ENCODE results near the gene DGKQ. TPM values are rescaled to one million over a fixed set of nuclear protein-coding genes. Genes with fewer than 3 reads are reported as not detected.

The DGKQ gene
- total RNA-seq, 1 donor from 2014 or later = 9.6 TPM

DNA sequence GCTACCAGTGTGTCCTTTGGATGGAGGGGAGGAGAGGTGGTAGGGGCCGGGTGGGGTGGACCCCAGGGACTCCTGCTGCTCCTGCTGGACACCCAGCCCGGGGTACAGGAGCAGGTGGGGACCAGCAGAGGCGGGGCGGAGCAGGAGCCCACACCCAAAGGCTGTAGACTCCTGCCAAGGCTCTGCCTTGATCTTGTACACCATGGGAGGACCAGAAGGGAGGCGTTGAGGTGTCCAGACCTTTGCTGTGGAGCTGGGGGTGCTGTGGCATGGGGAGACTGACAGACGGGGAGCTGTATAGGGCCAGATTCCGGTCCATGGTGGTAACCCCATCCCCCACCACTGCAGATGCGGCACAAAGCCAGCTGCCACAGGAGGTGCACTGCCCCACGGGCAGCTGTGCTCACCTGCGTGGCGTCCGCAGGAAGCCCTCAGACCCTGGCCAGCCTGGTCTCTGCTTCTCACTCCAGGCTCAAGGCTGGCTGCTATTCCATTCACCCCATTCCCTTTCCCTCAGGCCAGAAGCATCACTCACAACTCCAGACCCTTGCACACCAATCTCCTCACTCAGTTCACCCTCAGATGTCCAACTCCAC lies 24.8 kb upstream of the DGKQ start:
- ATAC-seq = no peak
- no peak for DNase-seq (ENCODE audit: low spot score)
- intact Hi-C loops (cut with DNase I) = no loop called here

GRCh38 chr4:997375-998071 lies 24.2 kb upstream of the DGKQ start:
- intact Hi-C loops (cut with DNase I) = no loop called here
- no peak for ATAC-seq
- no peak for DNase-seq (ENCODE audit: low spot score)

GRCh38 chr4:996997-997374 lies 23.6 kb upstream of the DGKQ start:
- ATAC-seq = no peak
- no peak for DNase-seq (ENCODE audit: low spot score)
- intact Hi-C loops (cut with DNase I) = no loop called here

GRCh38 chr4:996030-996996 lies 22.9 kb upstream of the DGKQ start:
- DNase-seq (ENCODE audit: low spot score) = no peak
- intact Hi-C loops (cut with DNase I) = no loop called here
- ATAC-seq = no peak

- intact Hi-C loops (cut with DNase I) = no loop called here
- DNase-seq (ENCODE audit: low spot score) (no peak), ATAC-seq (peak; percentile 7)
These were observed 22.1 kb upstream of the DGKQ start for GRCh38 chr4:995311-996026.

DNA sequence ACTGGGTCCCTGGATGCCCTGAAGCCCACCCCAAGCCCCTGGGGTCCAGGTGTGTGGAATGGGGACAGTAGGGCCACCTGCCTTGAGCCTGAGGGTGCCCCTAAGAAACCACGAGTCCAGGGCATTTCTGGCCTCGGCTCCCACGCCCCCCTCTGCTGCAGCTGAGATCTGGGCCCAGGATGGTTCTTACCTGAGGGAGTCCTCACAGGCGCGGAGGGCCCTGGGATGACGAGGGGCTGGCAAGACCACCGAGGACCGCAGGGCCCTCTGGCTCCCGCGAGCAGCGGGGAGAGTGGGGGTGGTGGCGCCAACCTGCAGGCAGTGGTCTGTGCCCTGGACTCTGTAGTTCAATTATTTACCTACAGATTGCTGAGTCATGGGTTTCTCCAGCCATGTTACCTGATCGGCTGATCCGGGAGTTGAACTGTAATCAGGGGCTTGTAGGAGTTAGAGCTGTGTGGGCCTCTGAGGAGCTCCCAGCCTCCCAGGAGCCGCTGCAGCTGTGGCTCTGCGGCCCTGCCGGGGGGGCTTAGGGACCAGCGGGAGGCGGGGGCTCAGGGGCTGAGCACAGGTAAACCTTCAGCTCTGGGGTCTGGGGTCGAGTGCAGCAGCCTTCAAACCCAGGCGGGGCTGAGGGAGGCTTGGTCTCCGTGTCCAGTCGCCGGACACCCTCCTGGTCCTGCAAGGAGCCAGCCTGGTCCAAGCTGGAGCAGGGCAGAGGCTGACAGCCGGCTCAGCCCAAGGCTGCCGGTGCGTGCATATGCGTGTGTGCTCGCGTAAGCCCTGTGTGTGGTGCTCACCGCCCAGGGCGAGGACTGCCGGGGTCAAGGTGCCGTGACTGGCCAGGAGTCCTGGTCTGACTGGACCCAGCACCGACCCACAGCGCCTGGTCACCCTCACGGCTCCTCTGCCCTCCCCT lies 20.0 kb upstream of the DGKQ start, which contains the start of gene SLC26A1:
TSS of gene SLC26A1 (minus strand) at position 294 of the 919 bp plus-strand sequence. CDS start 1,701 bp downstream, outside the sequence.
- no peak for ATAC-seq
- intact Hi-C loops (cut with DNase I) = no loop called here
- DNase-seq (ENCODE audit: low spot score) = no peak

- peak; percentile 27 for ATAC-seq
- intact Hi-C loops (cut with DNase I) = no loop called here
- no peak for DNase-seq (ENCODE audit: low spot score)
These were observed 19.1 kb upstream of the DGKQ start for GRCh38 chr4:992297-993110.

DNA sequence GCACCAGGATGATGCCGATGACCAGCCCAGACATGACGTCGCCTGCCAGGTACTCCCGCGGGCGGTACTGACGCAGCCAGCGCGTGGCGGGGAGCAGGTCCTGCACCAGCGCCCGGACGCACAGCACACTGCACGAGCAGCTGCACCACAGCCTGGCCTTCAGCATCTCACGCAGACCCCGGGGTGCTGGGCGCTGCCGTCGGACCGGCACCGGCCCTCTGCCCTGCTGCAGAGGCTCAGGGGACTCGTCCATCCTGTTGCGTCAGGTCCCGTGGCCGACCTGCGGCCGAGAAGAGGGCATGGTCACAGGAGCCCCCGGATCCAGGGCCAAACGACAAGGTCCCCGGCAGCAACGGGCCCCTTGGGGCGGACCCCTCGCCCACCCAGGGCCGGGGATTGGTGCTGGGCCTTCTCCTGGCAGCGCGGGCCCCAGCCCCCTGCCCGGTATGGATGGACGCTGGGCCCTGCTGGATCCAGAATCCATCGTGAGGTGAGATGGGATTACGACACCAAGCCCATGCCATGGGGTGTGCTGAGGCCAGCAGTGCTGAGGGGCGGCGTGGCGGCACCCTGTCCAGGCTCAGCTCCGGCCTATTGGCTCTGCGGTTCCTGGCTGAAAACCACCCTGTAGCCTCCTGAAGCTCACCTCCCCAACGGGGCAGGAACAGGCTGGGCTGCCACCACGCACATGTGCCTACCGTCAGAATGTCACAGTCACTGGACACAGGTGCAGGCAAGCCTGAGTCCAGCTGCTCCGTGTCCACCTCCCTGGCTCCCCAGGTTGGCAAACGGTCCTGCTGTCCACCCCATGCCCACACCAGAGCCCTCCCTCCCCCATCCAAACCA lies 18.3 kb upstream of the DGKQ start:
- ATAC-seq = no peak
- intact Hi-C loops (cut with DNase I) = no loop called here
- no peak for DNase-seq (ENCODE audit: low spot score)

- no peak for DNase-seq (ENCODE audit: low spot score)
- intact Hi-C loops (cut with DNase I) = no loop called here
- ATAC-seq = no peak
These were observed 17.5 kb upstream of the DGKQ start for GRCh38 chr4:990746-991367.

DNA sequence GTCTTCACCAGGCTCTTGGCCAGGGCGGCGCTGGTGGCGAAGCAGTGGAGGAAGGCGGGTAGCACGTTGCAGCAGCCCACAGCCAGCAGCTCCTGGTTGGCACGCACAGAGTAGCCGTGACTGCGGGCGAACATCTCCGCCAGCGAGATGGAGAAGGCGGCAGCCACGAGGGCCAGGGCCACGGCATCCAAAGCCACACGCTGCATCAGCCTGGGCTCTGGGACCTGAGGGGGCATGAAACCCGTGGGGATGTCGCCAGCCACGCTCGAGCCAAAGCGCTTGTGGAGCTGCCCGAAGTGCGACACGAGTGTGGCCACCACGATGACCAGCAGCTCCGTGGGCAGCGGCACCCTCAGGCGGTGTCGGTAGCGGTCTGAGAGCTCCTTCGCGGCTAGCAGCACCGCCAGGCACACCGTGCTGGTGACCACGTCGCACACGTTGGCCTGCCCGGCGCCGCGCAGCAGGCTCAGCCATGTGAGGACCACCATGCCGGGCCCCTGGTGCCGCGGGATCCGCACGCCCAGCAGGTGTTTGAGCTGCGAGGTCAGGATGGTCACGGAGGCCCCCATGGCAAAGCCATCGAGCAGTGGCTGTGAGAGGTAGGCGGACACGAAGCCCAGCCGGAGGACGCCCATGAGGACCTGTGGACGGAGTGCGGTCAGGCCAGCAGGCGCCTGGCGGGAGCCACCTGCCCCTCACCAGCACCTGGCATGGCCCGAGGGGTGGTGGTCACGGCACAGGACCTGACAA lies 16.5 kb upstream of the DGKQ start:
- DNase-seq (ENCODE audit: low spot score) (no peak), ATAC-seq (no peak)
- intact Hi-C loops (cut with DNase I) = no loop called here

GRCh38 chr4:988726-989721 lies 15.7 kb upstream of the DGKQ start:
- ATAC-seq (no peak), DNase-seq (ENCODE audit: low spot score) (no peak)
- intact Hi-C loops (cut with DNase I) = no loop called here

- intact Hi-C loops (cut with DNase I) = no loop called here
- DNase-seq (ENCODE audit: low spot score) = no peak
- no peak for ATAC-seq
These were observed 14.5 kb upstream of the DGKQ start for GRCh38 chr4:987624-988513.

DNA sequence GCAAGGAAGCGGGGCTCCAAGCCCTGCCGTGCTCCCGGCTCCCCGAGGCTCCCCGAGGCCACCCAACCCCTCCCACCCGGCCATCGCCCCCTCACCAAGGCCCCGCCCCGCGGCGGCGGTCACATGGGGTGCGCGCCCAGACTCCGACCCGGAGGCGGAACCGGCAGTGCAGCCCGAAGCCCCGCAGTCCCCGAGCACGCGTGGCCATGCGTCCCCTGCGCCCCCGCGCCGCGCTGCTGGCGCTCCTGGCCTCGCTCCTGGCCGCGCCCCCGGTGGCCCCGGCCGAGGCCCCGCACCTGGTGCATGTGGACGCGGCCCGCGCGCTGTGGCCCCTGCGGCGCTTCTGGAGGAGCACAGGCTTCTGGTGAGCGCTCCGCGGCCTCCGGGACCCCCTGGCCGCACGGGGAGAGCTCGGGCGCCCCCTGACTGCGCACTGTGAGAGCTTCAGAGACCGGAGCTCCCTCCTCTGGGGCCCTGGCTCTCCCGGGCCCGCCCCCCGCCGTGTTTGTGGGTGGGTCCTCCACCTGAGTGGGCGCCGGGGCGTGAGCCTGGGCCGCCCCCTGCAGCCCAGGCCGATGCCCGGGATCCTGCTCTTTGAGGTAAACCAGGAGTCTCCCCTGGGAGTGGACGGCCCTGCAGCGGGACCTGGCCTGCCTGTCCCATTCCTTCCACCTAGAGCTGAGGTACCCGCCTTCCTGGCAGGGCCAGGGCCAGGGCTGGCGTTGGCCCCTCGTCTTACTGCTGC lies 13.7 kb upstream of the DGKQ start, which contains the start of gene IDUA:
TSS of gene IDUA (plus strand) at position 166 of the 745 bp plus-strand sequence. CDS start at position 207, 41 bp downstream.
- peak; percentile 90 for DNase-seq (ENCODE audit: low spot score)
- intact Hi-C loops (cut with DNase I) = no loop called here
- peak; percentile 91 for ATAC-seq

All from sciatic nerve (tissue), 2 donors.